Activated CD4-positive, alpha-beta T cell treated with anti-CD3 and anti-CD28 coated beads, Interleukin-2, amount 50 U/mL, for 48 hours (primary cell): ENCODE measurements around the gene GBP5.
"Not testable (repeated sequence)": the region's sequence is repeated elsewhere in the genome, so short reads cannot be mapped to it uniquely, and the experiment has no call there.

Source experiments
- DNase-seq, 2 experiments: peaks; one replicate each; pipeline ENCODE4 v3.0.0-alpha.2; 2020

Gene GBP5, protein sequence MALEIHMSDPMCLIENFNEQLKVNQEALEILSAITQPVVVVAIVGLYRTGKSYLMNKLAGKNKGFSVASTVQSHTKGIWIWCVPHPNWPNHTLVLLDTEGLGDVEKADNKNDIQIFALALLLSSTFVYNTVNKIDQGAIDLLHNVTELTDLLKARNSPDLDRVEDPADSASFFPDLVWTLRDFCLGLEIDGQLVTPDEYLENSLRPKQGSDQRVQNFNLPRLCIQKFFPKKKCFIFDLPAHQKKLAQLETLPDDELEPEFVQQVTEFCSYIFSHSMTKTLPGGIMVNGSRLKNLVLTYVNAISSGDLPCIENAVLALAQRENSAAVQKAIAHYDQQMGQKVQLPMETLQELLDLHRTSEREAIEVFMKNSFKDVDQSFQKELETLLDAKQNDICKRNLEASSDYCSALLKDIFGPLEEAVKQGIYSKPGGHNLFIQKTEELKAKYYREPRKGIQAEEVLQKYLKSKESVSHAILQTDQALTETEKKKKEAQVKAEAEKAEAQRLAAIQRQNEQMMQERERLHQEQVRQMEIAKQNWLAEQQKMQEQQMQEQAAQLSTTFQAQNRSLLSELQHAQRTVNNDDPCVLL

DNA sequence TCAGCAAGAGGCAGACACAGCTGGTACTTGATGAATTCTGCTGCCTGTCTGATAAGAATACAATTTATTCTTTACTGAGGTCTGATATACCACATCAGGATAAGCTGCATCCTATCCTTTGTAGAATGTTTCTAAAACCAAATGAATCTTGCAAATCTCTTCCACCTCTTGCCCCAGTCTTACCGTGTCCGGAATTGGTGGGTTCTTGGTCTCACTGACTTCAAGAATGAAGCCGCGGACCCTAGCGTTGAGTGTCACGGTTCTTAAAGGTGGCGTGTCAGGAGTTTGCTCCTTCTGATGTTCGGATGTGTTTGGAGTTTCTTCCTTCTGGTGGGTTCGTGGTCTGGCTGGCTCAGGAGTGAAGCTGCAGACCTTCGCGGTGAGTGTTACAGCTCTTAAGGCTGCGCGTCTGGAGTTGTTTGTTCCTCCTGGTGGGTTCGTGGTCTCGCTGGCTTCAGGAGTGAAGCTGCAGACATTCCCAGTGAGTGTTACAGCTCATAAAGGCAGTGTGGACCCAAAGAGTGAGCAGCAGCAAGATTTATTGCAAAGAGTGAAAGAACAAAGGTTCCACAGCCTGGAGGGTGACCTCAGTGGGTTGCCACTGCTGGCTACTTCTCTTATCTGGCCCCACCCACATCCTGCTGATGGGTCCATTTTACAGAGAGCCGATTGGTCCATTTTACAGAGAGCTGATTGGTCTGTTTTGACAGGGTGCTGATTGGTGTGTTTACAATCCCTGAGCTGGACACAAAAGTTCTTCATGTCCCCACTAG is at the start of gene GBP5:
TSS of gene GBP5 (minus strand) at position 592 of the 773 bp plus-strand sequence. CDS start 3,305 bp downstream, outside the sequence.
- peak; percentile 54 to 68 for DNase-seq

DNA sequence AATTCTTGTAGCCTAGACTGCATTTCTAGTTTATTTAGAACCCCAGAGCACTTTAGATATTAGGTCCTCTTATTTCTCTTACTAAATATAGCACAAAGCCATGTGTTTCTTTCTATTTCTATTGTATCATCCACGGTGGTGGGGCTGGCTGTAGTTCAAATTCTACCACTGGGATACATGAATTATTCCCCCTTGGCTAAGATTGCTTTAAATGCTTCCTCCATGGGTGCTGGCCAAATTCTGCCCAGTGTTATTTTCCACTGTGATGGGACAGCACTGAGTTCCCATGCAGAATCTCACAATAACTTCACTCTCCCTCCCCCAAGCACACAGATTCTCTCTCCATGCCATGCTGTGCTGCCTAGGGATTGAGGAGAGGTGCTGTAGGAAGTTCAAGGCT is 49.7 kb upstream of the GBP5 start:
- no peak for DNase-seq

DNA sequence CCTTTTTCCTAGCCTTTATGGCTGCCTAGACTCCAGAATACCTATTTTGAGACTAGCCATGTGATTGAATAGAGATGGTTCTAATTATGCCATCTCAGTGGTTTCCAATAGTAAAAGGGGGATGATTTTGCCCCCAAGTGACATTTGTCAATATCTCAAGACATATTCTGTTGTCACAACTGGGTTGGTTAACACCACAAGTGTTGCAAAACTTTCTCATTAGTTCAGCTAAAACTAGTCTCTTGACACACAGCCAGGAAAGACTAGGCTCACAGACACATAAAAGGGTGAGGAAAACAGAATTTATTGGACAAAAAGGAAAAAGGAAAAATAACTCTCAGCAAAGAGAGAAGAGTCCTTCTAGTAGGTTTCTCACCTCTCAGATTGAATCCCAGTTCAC is 39.9 kb upstream of the GBP5 start:
- DNase-seq = no peak

DNA sequence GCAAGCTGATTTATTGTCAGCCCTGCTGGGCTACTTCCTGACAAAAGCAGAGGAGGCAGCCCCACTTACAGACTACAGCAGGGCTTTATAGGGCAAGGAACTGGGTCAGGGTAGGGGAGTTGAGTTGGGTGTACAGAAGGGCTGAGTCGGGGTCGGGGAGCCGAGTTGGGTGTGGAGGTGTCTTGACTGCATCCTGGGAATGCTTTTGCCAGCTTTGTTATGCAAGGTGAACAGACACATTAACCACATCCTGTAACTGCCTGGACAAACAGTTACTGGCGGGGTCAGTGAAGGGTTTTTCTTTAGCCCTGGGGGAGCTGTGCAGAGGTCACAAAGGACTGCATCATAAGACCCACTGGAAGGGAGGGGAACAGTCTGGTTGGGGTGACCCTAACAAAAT is 39.1 kb upstream of the GBP5 start:
- DNase-seq = no peak

DNA sequence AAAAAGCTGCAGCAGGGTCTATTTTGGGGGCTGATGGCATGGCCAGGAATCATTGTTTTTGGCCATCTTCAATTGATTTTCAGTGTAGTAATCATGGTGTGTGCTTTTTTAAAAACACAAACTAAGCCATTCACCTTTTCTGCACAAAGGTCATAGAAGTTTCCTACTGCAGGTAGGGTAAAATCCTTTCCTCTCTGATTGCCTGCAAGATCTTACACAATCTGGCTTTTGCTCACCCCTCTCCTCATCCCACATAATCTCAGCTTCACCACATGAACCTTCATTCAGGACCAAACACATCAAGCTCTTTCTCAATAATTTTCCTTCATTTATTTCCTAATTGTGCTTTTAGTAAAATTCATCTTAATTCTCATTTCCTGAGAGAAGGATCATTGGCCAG is 38.3 kb upstream of the GBP5 start:
- DNase-seq = no peak

DNA sequence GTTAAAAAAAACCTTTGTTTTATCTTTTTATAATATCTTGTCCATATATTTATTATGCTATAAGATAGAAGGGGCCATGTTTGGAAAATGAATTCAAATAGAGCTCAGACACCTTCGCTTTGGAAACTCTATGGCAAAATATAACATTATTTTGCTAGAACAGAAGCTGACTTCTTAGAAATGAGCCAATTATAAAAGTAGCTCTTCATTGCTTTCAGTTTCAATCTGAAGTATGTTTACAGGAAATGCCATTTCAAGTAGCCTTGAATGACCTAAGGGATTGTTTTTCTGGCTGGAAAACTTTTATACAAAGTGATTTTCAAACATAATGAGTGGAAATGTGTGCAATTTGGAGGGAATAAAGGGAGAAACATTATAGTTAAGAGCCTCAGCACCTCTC is 37.8 kb upstream of the GBP5 start:
- no peak for DNase-seq

DNA sequence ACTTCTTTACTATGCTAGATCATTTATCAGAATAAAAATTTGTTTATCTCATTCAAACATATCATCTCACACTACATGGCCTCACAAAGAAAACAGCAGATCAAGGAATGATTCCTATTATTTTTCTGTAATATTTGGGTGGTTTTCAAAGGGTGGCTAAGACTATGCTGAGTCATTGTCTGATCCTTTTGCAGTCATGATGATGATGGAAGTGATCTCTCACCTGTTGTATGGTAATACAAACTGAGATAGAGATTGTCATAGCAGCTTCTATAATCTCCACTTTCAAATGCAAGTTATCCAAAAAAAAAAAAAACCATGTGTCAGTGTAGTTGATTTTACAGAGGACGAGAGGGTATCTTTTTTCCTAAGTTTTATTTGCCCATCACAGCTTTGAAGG is 37.2 kb upstream of the GBP5 start:
- DNase-seq = no peak

DNA sequence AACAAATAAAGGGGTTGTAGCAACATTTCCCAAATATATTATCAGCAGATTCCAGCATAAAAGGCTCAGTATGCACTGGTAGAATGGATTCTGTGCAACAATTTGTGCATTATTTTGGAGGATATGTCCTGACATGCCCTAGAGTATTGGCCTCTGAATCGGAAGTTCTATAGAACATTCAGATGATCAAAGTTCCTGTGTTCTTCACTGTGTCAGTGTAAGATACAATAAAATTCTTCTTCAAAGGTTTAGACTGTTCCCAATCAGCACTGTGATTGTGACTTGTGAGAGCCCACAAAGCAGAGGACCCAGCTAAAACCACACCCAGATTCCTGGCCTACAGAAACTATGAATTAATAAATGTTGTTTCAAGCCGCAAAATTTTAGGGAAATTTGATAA is 33.6 kb upstream of the GBP5 start:
- DNase-seq = no peak

DNA sequence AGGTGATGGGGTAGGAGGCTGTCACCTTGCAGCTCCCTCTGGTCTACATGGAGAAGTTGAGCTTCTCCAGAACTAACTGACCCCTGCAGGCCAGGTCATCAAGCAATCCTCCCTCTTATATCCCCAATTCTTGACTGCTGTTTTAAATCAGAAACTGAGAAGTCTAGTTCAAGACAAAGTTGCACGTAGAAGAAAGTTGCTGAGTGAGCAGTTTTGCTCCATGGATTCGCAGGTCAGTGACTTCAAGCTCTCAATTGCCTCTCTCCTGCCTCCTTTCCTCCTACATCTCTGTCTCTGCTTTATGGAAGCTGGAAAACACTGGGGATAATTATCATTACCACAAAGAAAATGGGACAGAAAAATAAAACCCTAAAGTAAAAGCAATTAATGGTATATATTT is 32.8 kb upstream of the GBP5 start:
- DNase-seq = no peak

DNA sequence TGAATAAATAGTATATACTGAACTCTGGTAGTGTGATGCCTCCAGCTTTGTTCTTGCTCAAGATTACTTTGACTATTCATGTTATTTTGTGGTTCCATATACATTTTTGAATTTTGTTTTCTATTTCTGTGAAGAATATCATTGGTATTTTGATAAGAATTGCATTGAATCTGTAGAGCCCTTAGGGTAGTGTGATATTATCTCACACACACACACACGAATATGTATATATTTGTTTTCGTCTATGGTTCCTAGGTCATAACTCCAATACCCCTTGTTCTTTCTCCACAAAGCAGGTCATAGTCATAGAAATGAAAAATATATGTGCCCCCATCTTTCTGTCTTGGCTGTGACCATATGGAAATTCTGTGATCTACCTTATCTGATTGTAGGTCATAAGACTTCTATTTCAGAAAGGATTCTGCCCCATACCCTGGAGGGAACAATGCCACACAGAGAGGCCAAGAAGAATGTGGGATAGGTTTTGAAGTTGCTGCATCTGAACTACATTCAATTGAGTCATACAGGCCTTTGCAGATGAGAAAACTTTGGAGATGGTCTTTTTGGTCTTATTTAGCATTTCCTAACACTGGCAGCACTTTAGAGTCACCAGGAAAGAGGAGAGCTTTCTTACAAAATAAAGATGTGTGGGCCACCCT is 32.0 kb upstream of the GBP5 start:
- no peak for DNase-seq

DNA sequence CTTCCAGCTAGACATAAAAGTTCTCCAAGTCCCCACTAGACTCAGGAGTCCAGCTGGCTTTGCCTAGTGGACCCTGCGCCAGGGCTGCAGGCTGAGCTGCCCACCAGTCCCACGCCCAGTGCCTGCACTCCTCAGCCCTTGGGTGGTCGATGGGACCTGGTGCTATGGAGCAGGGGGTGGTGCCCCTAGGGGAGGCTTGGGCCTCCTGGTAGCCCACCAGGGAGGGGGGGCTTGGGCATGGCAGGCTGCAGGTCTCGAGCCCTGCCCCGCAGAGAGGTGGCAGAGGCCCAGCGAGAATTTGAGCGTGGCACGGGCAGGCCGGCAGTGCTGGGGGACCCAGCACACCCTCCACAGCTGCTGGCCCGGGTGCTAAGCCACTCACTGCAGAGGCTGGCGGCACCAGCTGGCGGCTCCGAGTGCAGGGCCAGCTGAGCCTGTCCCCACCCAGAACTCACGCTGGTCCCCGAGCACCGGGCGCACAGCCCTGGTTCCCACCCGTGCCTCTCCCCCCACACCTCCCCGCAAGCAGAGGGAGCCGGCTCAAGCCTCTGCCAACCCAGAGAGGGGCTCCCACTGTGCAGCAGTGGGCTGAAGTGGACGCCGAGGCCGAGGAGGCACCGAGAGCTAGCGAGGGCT is 30.2 kb upstream of the GBP5 start:
- DNase-seq = no peak

DNA sequence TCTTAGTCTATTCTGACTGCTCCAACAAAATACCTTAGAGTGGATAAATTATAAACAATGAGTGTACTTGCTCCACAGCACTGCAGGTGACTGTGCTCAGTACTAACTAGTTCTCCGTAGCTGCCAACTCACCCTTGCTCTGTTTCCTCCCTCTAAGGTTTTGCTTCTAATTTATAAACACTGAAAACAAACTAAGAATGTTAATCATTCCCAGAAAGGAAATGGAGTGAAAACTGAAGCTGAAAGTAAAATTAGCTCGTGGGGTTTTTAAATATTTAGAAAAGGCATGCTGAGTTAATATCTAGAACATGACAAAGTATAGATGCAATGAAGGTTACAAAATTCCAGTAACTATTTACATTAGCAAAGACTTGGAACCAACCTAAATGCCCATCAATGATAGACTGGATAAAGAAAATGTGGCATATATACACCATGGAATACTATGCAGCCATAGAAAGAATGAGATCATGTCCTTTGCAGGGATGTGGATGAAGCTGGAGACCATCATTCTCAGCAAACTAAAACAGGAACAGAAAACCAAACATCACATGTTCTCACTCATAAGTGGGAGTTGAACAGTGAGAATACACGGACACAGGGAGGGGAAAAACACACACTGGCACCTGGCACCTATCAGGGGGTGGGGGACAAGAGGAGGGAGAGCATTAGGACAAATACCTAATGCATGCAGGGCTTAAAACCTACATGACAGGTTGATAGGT is 27.2 kb upstream of the GBP5 start:
- DNase-seq = peak; percentile 26 to 45

DNA sequence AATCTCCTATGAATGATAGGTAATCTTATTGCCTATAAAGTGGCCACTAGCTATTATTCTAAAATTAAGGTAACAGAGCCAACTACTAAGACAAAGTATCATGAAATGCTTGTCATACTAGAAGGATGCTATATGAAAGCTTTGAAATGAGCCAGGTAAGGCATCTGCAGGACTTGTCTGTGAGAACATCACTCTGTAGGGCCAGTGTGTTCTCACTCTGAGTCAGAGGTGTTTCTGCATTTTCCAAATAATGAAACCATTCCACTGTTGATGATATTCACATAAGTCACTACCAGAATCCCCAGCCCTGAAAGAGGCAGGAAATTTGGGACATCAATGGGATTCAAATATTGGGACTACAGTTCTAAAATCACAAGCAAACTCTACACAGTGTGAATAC is 25.8 kb upstream of the GBP5 start:
- no peak for DNase-seq

DNA sequence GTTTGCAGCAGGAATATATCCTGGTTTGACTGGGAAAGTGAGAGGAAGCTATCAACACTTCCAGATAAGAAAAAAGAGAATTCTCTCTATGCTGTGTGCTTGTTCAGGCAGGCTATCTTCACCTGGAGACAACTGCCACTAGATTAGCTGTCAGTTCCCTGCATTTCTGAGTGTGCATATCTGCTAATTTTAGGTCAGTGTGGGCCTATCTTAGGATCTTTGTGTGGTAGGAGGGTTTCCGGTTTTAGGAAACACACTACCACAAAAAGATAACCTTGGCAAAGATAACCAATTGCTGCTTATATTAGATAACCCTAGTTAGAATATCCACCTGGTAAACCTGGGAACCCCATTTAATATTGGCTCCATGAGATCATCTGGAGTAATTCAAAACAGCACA is 22.5 kb upstream of the GBP5 start:
- DNase-seq = no peak

DNA sequence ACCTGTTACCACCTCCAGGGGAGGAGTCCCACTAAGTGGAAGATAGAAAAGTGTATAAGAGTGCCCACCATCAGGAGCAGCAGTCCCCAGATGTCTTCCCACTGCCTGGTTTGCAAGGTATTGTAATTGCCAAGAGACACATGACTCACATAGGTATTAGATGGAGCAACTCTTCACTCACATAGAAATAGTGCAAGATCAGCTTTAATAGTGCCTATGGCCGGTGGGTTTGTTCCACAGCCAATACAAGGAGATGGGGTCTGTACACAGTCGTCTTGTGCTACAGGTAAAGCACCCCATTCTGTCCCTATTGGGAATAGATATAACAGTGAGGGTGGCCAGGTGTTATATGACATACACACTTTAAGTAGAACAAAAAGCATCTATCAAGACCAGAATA is 18.6 kb upstream of the GBP5 start:
- no peak for DNase-seq

DNA sequence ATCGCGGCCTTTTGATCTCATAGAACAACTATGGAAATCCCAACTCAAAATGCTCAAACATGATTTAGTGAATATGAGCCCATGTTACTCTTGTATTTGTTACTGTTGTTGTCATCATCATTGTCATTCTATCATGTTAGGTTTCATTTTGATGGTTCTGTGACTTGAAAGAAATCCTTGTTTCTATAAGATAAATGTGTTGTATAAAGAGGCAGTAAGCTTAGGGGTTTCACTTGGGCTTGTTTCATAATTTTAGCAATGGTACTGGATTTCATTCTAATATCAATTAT is 15.3 kb upstream of the GBP5 start:
- DNase-seq = no peak

DNA sequence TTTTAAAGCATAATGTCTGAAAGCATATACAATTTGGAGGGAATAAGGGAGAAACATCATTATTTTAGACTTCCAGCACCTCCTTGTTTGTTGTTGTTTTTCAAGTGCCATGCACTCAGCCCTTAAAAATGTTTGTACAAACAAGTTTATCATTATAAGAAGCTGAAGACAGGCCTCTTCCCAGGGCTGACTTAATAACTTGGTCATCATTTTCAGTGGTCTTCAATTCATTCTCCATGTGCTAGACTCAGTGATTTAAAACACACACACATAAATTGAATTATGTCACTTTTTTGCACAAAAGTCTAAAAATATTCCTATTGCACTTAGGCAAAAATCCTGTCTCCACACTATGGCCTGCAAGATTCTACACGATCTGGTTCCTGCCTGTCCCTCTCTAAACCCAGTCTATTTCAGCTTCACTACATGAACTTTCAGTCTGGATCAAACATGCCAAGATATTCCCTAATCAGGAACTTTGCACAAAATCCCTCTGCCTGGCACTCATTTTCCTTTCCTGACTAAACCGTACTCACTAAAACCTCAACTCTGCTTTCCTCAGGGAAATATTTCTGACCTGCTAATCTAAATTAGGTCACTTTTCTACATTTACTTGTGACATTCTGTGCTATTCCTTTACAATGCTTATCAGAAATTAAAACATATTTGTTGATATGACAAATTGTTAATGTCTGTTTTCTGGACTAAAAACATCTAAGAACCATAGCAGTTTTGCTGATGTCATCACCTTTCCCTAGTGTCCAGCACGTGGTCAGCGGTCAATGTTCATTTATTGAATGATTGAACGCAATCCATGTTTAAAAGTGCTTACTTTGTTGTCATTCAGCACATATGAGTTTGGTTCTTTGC is 14.8 kb upstream of the GBP5 start:
- DNase-seq = no peak

DNA sequence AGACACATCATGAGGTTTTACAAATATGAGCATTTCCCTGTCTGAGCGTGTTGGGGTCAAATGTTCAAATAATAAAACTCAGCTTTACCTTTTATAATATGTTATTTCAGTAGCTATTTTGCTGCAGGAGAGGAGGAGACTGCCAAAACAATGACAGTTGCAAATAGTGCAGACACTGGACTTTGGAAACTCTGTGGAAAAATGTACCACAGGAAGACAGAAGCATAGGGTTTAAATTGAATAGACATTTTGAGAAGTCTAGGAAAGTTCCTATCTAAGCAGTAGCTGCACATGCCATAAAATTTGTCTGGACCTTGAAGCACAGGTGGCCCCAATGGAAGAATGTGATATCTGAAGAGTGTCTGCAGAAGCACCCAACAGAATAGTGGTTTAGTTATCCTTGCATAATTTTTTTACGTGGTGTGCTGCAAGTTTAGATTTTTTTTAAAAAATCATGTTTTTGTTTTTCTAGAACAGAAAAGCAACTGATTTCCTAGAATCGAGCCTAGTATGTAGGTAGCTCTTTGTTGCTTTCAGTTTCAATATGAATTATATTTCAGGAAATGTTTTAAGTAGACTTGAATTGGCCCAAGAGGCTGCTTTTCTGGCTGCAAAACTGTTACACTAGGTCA is 14.0 kb upstream of the GBP5 start:
- DNase-seq = no peak

DNA sequence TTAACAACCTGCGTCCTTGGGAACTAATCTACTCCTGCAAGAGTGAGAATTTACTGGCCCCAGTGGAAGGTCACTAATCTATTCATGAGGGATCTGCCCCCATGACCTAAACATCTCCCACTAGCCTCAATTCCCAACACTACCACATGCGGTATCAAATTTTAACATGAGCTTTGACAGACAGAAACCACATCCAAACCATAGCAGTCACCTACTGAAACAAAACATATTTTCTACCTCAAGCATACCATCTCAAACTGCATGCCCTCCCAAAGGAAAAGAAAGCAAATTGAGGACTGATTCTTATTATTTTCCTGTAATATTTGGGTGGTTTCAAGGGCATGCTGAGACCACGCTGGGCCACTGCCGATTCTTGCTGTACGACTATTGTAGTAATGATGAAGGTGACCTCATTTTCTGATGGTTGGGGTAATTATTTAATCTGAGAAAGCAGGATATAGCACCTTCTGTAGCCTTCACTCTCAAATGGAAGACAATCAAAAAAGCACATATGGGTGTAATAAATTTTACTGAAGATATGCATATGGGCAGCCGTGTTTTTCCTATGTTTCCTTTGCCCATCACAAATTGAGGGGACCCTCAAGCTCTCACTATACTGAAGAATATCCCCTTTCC is 13.2 kb upstream of the GBP5 start:
- no peak for DNase-seq

DNA sequence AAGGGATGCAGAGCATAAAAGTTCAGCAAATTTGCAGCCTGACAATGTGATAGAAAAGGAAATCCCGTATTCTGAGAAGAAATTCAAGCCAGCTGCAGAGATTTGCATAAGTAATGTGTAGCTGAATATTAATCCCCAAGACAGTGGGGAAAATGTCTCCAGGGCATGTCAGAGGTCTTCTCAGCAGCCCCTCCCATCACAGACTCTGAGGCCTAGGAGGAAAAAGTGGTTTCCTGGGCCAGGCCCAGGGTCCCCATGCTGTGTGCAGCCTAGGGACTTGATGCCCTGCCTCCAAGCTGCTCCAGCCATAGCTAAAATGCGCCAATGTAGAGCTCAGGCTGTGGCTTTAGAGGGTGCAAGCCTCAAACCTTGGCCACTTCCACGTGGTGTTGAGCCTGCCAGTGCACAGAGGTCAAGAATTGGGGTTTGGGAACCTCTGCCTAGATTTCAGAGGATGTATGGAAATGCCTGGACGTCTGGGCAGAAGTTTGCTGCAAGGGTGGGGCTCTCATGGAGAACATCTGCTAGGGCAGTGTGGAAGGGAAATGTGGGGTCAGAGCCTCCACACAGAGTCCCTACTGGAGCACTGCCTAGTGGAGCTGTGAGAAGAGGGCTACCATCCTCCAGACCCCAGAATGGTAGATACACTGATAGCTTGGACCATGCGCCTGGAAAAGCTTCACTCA is 11.6 kb upstream of the GBP5 start:
- not testable (repeated sequence) for DNase-seq
